H9 (cell line): ENCODE measurements around the gene SYMPK. TPM values are rescaled to one million over a fixed set of nuclear protein-coding genes. Genes with fewer than 3 reads are reported as not detected.

Experiments used
- DNase-seq: peaks from one replicate; pipeline ENCODE4 v3.0.0-alpha.2; 2017
- H2AFZ ChIP-seq: one replicate; pipeline ENCODE4 v1.6.1; 2013; ENCODE audit warnings: mild to moderate bottlenecking, low read length, control low read depth, moderate library complexity
- H2AK5ac ChIP-seq: 2 replicates; pipeline ENCODE4 v1.6.1; 2013; ENCODE audit warnings: low read length, control low read depth, mixed read lengths; ENCODE audit not compliant: insufficient read length
- H2BK120ac ChIP-seq: one replicate; pipeline ENCODE4 v1.6.1; 2013; ENCODE audit warnings: low read depth, mild to moderate bottlenecking, low read length, control low read depth, inconsistent platforms; ENCODE audit not compliant: poor library complexity, severe bottlenecking
- H2BK12ac ChIP-seq: 2 replicates; pipeline ENCODE4 v1.6.1; 2013; ENCODE audit warnings: low read length, control low read depth, mixed read lengths, low read depth; ENCODE audit not compliant: insufficient read length
- H2BK15ac ChIP-seq: 2 replicates; pipeline ENCODE4 v1.6.1; 2013; ENCODE audit warnings: low read depth, low read length, control low read depth
- H2BK20ac ChIP-seq: one replicate; pipeline ENCODE4 v1.6.1; 2013; ENCODE audit warnings: low read depth, mild to moderate bottlenecking, low read length, control low read depth, inconsistent platforms; ENCODE audit not compliant: poor library complexity, severe bottlenecking
- H2BK5ac ChIP-seq: 2 replicates; pipeline ENCODE4 v1.6.1; 2013; ENCODE audit warnings: low read length, control low read depth, mixed read lengths; ENCODE audit not compliant: insufficient read length
- H3K14ac ChIP-seq: 2 replicates; pipeline ENCODE4 v1.6.1; 2013; ENCODE audit warnings: low read length, control low read depth; ENCODE audit not compliant: insufficient read depth
- H3K18ac ChIP-seq: 2 replicates; pipeline ENCODE4 v1.6.1; 2013; ENCODE audit warnings: low read depth, mild to moderate bottlenecking, mixed read lengths, low read length, control low read depth; ENCODE audit not compliant: insufficient read length
- H3K23ac ChIP-seq: 2 replicates; pipeline ENCODE4 v1.6.1; 2013; ENCODE audit warnings: low read length, control low read depth, mixed read lengths, low read depth; ENCODE audit not compliant: insufficient read length
- H3K23me2 ChIP-seq: 2 replicates; pipeline ENCODE4 v1.6.1; 2013; ENCODE audit warnings: low read depth, mild to moderate bottlenecking, mixed read lengths, low read length, control low read depth; ENCODE audit not compliant: insufficient read length, poor library complexity, severe bottlenecking
- H3K27ac ChIP-seq: 2 replicates; pipeline ENCODE4 v1.5.1; 2013; ENCODE audit warnings: low read length, control low read depth, mixed read lengths, low read depth; ENCODE audit not compliant: insufficient read length
- H3K27me3 ChIP-seq: 2 replicates; pipeline ENCODE4 v1.6.1; 2013; ENCODE audit warnings: low read length, control low read depth, inconsistent platforms; ENCODE audit not compliant: insufficient read depth
- H3K4ac ChIP-seq: 2 replicates; pipeline ENCODE4 v1.6.1; 2013; ENCODE audit warnings: low read depth, mild to moderate bottlenecking, control low read depth, inconsistent platforms, low read length, moderate library complexity
- H3K4me1 ChIP-seq: 2 replicates; pipeline ENCODE4 v1.6.1; 2013; ENCODE audit warnings: low read length, control low read depth, inconsistent platforms; ENCODE audit not compliant: insufficient read depth
- H3K4me2 ChIP-seq: 2 replicates; pipeline ENCODE4 v1.6.1; 2013; ENCODE audit warnings: low read length, control low read depth, mixed read lengths; ENCODE audit not compliant: insufficient read length, insufficient read depth
- H3K56ac ChIP-seq: 2 replicates; pipeline ENCODE4 v1.6.1; 2013; ENCODE audit warnings: low read depth, mild to moderate bottlenecking, mixed read lengths, low read length, control low read depth; ENCODE audit not compliant: insufficient read length
- H3K79me1 ChIP-seq: 2 replicates; pipeline ENCODE4 v1.6.1; 2013; ENCODE audit warnings: low read depth, mild to moderate bottlenecking, moderate library complexity, low read length, control low read depth, inconsistent platforms; ENCODE audit not compliant: insufficient read depth, poor library complexity, severe bottlenecking
- H3K79me2 ChIP-seq: 2 replicates; pipeline ENCODE4 v1.6.1; 2013; ENCODE audit warnings: low read length, control low read depth, inconsistent platforms; ENCODE audit not compliant: insufficient read depth
- H3K9ac ChIP-seq: 2 replicates; pipeline ENCODE4 v1.6.1; 2013; ENCODE audit warnings: low read length, control low read depth, mixed read lengths; ENCODE audit not compliant: insufficient read length; ENCODE audit errors: extremely low read depth
- H3K9me3 ChIP-seq: one replicate; pipeline ENCODE4 v1.6.1; 2013; ENCODE audit warnings: low read depth, low read length, inconsistent platforms; ENCODE audit not compliant: control insufficient read depth
- H3T11ph ChIP-seq: one replicate; pipeline ENCODE4 v1.6.1; 2013; ENCODE audit warnings: mild to moderate bottlenecking, low read length, control low read depth, inconsistent platforms
- H4K20me1 ChIP-seq: one replicate; pipeline ENCODE4 v1.6.1; 2013; ENCODE audit not compliant: control insufficient read depth, insufficient read length, insufficient read depth
- H4K5ac ChIP-seq: 2 replicates; pipeline ENCODE4 v1.6.1; 2013; ENCODE audit warnings: low read depth, mild to moderate bottlenecking, mixed read lengths, low read length, control low read depth; ENCODE audit not compliant: insufficient read length
- H4K8ac ChIP-seq: replicated peaks from 2 replicates; pipeline ENCODE4 v1.6.1; 2013; ENCODE audit warnings: low read length, control low read depth, mixed read lengths, low read depth; ENCODE audit not compliant: insufficient read length
- H4K91ac ChIP-seq: 2 replicates; pipeline ENCODE4 v1.6.1; 2013; ENCODE audit warnings: low read depth, mild to moderate bottlenecking, moderate library complexity, mixed read lengths, low read length, control low read depth; ENCODE audit not compliant: insufficient read length
- H3K27ac Mint-ChIP-seq, 3 experiments: 2 replicates in 2 of 3; 3 replicates in 1 of 3; pipeline ENCODE4 v1.8.0; 2020 to 2021; ENCODE audit warnings: mixed read lengths in 3 of 3, mild to moderate bottlenecking in 1 of 3, moderate library complexity in 1 of 3
- H3K27me3 Mint-ChIP-seq: 2 replicates; pipeline ENCODE4 v1.8.0; 2021; ENCODE audit warnings: low read depth, mild to moderate bottlenecking, moderate library complexity, mixed read lengths
- H3K36me3 Mint-ChIP-seq, 3 experiments: 2 replicates in 2 of 3; 3 replicates in 1 of 3; pipeline ENCODE4 v1.8.0; 2020 to 2021; ENCODE audit warnings: low read depth in 3 of 3, mixed read lengths in 3 of 3; ENCODE audit not compliant: insufficient read depth in 1 of 3
- H3K4me1 Mint-ChIP-seq, 2 experiments: 2 replicates each; pipeline ENCODE4 v1.8.0; 2020; ENCODE audit warnings: mixed read lengths in 2 of 2
- H3K4me3 Mint-ChIP-seq, 2 experiments: 2 replicates in 1 of 2; 3 replicates in 1 of 2; pipeline ENCODE4 v1.8.0; 2020 to 2021; ENCODE audit warnings: mild to moderate bottlenecking in 2 of 2, mixed read lengths in 2 of 2, moderate library complexity in 1 of 2
- H3K9me3 Mint-ChIP-seq, 2 experiments: 2 replicates in 1 of 2; 3 replicates in 1 of 2; pipeline ENCODE4 v1.8.0; 2020; ENCODE audit warnings: mild to moderate bottlenecking in 2 of 2, mixed read lengths in 2 of 2, moderate library complexity in 1 of 2
- WGBS: extraction: QIAGEN DNeasy Blood & Tissue Kit; methylation state at CpG from one replicate; pipeline ENCODE4 v1.1.7; 2013; ENCODE audit warnings: missing lambda C conversion rate, low lambda C conversion rate, mixed read lengths; ENCODE audit not compliant: insufficient read length; ENCODE audit errors: extremely low coverage; 5-methylcytosine and 5-hydroxymethylcytosine counted together
- total RNA-seq: library from RNA; stranded (reverse); gene quantifications from 2 replicates; pipeline ENCODE4 v1.2.1, GENCODE V29; 2021
- TF ChIP-seq, protein P1 (sequence below): fragments of 200-600 bp; sonication (generic); conservative IDR thresholded peaks from 3 replicates; pipeline ENCODE4 v1.8.0; 2021; ENCODE audit warnings: antibody characterized with exemption, mild to moderate bottlenecking

Gene SYMPK
- total RNA-seq, 1 experiment from 2014 or later, result 104 TPM

DNA sequence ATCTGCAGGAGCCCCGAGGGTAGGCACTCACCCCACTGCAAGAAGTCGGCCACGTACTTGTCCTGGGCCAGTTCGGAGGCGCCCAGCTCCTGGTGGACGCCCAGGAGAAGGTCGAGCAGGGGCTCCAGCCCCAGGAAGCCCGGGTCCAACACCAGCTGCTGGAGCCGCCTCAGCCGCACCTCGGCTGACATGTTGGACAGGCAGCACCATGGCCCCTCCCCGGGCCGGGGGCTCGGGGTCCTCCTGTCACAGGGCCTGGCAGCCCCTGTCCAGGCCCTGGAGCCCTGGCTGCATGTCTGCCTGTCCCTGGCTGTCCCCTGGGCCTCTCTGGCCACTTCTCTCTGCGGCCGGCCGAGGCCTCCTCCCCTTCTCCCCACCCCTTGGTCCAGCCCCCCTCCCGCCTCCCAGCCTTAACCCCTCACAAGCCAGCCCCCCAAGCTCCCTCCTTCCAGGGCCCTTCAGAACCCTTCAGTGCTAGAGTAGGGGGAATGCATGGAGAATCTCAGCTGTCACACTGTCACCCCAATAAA is 80.7 kb downstream of the SYMPK start, which contains the start of gene DMPK:
DMPK (minus strand) TSS at position 329 of the 530 bp plus-strand sequence; CDS start at position 191, 138 bp downstream.
- H3K4me3 Mint-ChIP-seq, result peak within 1 kb of the TSS in 1 of 2 experiments; percentile 35; a peak in 1 of 5 replicates
- H3K9me3 Mint-ChIP-seq, result no peaks in the 10 kb centered on the region
- peak; percentile 30 for DNase-seq
- H4K8ac ChIP-seq, result no peak within 1 kb of the TSS
- no peak within 1 kb of the TSS for H3K56ac ChIP-seq
- TF ChIP-seq, protein P1, sequence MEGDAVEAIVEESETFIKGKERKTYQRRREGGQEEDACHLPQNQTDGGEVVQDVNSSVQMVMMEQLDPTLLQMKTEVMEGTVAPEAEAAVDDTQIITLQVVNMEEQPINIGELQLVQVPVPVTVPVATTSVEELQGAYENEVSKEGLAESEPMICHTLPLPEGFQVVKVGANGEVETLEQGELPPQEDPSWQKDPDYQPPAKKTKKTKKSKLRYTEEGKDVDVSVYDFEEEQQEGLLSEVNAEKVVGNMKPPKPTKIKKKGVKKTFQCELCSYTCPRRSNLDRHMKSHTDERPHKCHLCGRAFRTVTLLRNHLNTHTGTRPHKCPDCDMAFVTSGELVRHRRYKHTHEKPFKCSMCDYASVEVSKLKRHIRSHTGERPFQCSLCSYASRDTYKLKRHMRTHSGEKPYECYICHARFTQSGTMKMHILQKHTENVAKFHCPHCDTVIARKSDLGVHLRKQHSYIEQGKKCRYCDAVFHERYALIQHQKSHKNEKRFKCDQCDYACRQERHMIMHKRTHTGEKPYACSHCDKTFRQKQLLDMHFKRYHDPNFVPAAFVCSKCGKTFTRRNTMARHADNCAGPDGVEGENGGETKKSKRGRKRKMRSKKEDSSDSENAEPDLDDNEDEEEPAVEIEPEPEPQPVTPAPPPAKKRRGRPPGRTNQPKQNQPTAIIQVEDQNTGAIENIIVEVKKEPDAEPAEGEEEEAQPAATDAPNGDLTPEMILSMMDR, result no peak
- H3K9ac ChIP-seq, result no peak within 1 kb of the TSS
- peaks cover 18% of the 10 kb centered on the region for H3K27me3 Mint-ChIP-seq
- H2BK15ac ChIP-seq, result no peak within 1 kb of the TSS
- H3K18ac ChIP-seq, result no peak within 1 kb of the TSS
- no peak within 1 kb of the TSS for H2BK5ac ChIP-seq
- no peak within 1 kb of the TSS for H4K5ac ChIP-seq
- H2AFZ ChIP-seq, result no peak within 1 kb of the TSS
- no peak within 1 kb of the TSS for H4K91ac ChIP-seq
- no peaks in the 10 kb centered on the region for H3K79me2 ChIP-seq
- H3K4ac ChIP-seq, result no peak within 1 kb of the TSS
- no peak within 1 kb of the TSS for H2BK120ac ChIP-seq
- H3K9me3 ChIP-seq, result no peaks in the 10 kb centered on the region
- no peak within 1 kb of the TSS for H2AK5ac ChIP-seq
- H4K20me1 ChIP-seq, result no peaks in the 10 kb centered on the region
- H3K79me1 ChIP-seq, result no peaks in the 10 kb centered on the region
- WGBS, result no CpG with 5 or more reads among the region's 18 CpGs
- H3K27me3 ChIP-seq, result no peaks in the 10 kb centered on the region; the same call in 1 of the 2 replicates
- no peak within 1 kb of the TSS for H3K27ac ChIP-seq
- peaks cover 23 to 42% of the 10 kb centered on the region in 2 experiments for H3K4me1 Mint-ChIP-seq
- H3K4me2 ChIP-seq, result no peak within 1 kb of the TSS
- peaks cover 6% of the 10 kb centered on the region for H3K23me2 ChIP-seq
- H3K14ac ChIP-seq, result no peak within 1 kb of the TSS; the same call in 1 of the 2 replicates
- no peak within 1 kb of the TSS for H3T11ph ChIP-seq
- H3K36me3 Mint-ChIP-seq, result peaks cover 13 to 42% (median 37%) of the 10 kb centered on the region in 3 experiments; a peak in 6 of 7 replicates
- H3K27ac Mint-ChIP-seq, result no peak within 1 kb of the TSS; a peak in 1 of 7 replicates
- no peak within 1 kb of the TSS for H2BK12ac ChIP-seq
- no peak within 1 kb of the TSS for H3K23ac ChIP-seq
- no peak within 1 kb of the TSS for H2BK20ac ChIP-seq
- peaks cover 3% of the 10 kb centered on the region; the same call in 1 of the 2 replicates for H3K4me1 ChIP-seq
